Brain microvascular endothelial cell (primary cell): Measurements from ENCODE around the gene FAM153A.
"Not testable (repeated sequence)": the region's sequence is repeated elsewhere in the genome, so short reads cannot be mapped to it uniquely, and the experiment has no call there.

Experiments
- DNase-seq: peaks from one replicate; pipeline ENCODE4 v3.0.0-alpha.2; 2020
- H3K27ac ChIP-seq: fragments of 250-450 bp; sonication (Bioruptor Pico); 2 replicates; pipeline ENCODE4 v1.5.1; 2020; ENCODE audit warnings: mild to moderate bottlenecking, moderate library complexity
- H3K27me3 ChIP-seq: fragments of 250-450 bp; sonication (Bioruptor Pico); replicated peaks from 2 replicates; pipeline ENCODE4 v1.5.1; 2020; ENCODE audit warnings: mild to moderate bottlenecking
- H3K36me3 ChIP-seq: fragments of 250-450 bp; sonication (Bioruptor Pico); replicated peaks from 2 replicates; pipeline ENCODE4 v1.5.1; 2020; ENCODE audit warnings: mild to moderate bottlenecking
- H3K4me3 ChIP-seq: 2 replicates; pipeline ENCODE4 v1.5.1; 2011; ENCODE audit warnings: low read depth, mild to moderate bottlenecking, control low read depth, low read length, moderate library complexity
- in situ Hi-C: cut with HindIII; loops from 2 replicates; pipeline ENCODE4 v1.10.0; 2017; ENCODE audit warnings: low sequenced_read_pairs, low pct_ligation_motif_present

Gene FAM153A

GRCh38 chr5:177782792-177783633 lies at the start of gene FAM153A:
Gene FAM153A, minus strand, starts transcription at chr5:177782899.
- in situ Hi-C loops, H3K27ac ChIP-seq, DNase-seq, H3K36me3 ChIP-seq, H3K27me3 ChIP-seq, H3K4me3 ChIP-seq: not testable (repeated sequence)

GRCh38 chr5:177832287-177832686 lies 49.6 kb upstream of the FAM153A start:
- H3K27ac ChIP-seq, H3K36me3 ChIP-seq, DNase-seq, in situ Hi-C loops, H3K4me3 ChIP-seq, H3K27me3 ChIP-seq: not testable (repeated sequence)

GRCh38 chr5:177826073-177826472 lies 43.4 kb upstream of the FAM153A start:
- DNase-seq, H3K27me3 ChIP-seq, H3K36me3 ChIP-seq, in situ Hi-C loops, H3K27ac ChIP-seq, H3K4me3 ChIP-seq: not testable (repeated sequence)

- H3K36me3 ChIP-seq, H3K27ac ChIP-seq, H3K4me3 ChIP-seq, H3K27me3 ChIP-seq, DNase-seq, in situ Hi-C loops: not testable (repeated sequence)
Measured at GRCh38 chr5:177824776-177825175, 42.1 kb upstream of the FAM153A start.

GRCh38 chr5:177822489-177822888 lies 39.8 kb upstream of the FAM153A start:
- H3K36me3 ChIP-seq, H3K4me3 ChIP-seq, H3K27me3 ChIP-seq, DNase-seq, in situ Hi-C loops, H3K27ac ChIP-seq: not testable (repeated sequence)

GRCh38 chr5:177819664-177820063 lies 37.0 kb upstream of the FAM153A start:
- H3K4me3 ChIP-seq, H3K27ac ChIP-seq, in situ Hi-C loops, H3K27me3 ChIP-seq, H3K36me3 ChIP-seq, DNase-seq: not testable (repeated sequence)

- H3K27ac ChIP-seq, H3K4me3 ChIP-seq, in situ Hi-C loops, DNase-seq, H3K27me3 ChIP-seq, H3K36me3 ChIP-seq: not testable (repeated sequence)
Measured at GRCh38 chr5:177812814-177813425, 30.2 kb upstream of the FAM153A start.

GRCh38 chr5:177812160-177812743 lies 29.6 kb upstream of the FAM153A start:
- H3K27me3 ChIP-seq, H3K27ac ChIP-seq, H3K4me3 ChIP-seq, DNase-seq, in situ Hi-C loops, H3K36me3 ChIP-seq: not testable (repeated sequence)

GRCh38 chr5:177809209-177809913 lies 26.7 kb upstream of the FAM153A start:
- H3K27me3 ChIP-seq, H3K4me3 ChIP-seq, H3K27ac ChIP-seq, DNase-seq, H3K36me3 ChIP-seq, in situ Hi-C loops: not testable (repeated sequence)

- H3K27me3 ChIP-seq, DNase-seq, H3K27ac ChIP-seq, in situ Hi-C loops, H3K4me3 ChIP-seq, H3K36me3 ChIP-seq: not testable (repeated sequence)
Measured at GRCh38 chr5:177808420-177808819, 25.7 kb upstream of the FAM153A start.

GRCh38 chr5:177807265-177807664 lies 24.6 kb upstream of the FAM153A start:
- DNase-seq, H3K27me3 ChIP-seq, H3K27ac ChIP-seq, in situ Hi-C loops, H3K36me3 ChIP-seq, H3K4me3 ChIP-seq: not testable (repeated sequence)

- H3K27me3 ChIP-seq, H3K36me3 ChIP-seq, DNase-seq, H3K27ac ChIP-seq, in situ Hi-C loops, H3K4me3 ChIP-seq: not testable (repeated sequence)
Measured at GRCh38 chr5:177801427-177801826, 18.7 kb upstream of the FAM153A start.

GRCh38 chr5:177798237-177798840 lies 15.6 kb upstream of the FAM153A start:
- H3K4me3 ChIP-seq, H3K27ac ChIP-seq, H3K36me3 ChIP-seq, in situ Hi-C loops, H3K27me3 ChIP-seq, DNase-seq: not testable (repeated sequence)

GRCh38 chr5:177793272-177793671 lies 10.6 kb upstream of the FAM153A start:
- in situ Hi-C loops, H3K36me3 ChIP-seq, H3K4me3 ChIP-seq, DNase-seq, H3K27ac ChIP-seq, H3K27me3 ChIP-seq: not testable (repeated sequence)
